Measurements from ENCODE around the gene AGPAT1.
"Not testable (repeated sequence)": the region's sequence is repeated elsewhere in the genome, so short reads cannot be mapped to it uniquely, and the experiment has no call there.

The AGPAT1 gene, protein sequence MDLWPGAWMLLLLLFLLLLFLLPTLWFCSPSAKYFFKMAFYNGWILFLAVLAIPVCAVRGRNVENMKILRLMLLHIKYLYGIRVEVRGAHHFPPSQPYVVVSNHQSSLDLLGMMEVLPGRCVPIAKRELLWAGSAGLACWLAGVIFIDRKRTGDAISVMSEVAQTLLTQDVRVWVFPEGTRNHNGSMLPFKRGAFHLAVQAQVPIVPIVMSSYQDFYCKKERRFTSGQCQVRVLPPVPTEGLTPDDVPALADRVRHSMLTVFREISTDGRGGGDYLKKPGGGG

DNA sequence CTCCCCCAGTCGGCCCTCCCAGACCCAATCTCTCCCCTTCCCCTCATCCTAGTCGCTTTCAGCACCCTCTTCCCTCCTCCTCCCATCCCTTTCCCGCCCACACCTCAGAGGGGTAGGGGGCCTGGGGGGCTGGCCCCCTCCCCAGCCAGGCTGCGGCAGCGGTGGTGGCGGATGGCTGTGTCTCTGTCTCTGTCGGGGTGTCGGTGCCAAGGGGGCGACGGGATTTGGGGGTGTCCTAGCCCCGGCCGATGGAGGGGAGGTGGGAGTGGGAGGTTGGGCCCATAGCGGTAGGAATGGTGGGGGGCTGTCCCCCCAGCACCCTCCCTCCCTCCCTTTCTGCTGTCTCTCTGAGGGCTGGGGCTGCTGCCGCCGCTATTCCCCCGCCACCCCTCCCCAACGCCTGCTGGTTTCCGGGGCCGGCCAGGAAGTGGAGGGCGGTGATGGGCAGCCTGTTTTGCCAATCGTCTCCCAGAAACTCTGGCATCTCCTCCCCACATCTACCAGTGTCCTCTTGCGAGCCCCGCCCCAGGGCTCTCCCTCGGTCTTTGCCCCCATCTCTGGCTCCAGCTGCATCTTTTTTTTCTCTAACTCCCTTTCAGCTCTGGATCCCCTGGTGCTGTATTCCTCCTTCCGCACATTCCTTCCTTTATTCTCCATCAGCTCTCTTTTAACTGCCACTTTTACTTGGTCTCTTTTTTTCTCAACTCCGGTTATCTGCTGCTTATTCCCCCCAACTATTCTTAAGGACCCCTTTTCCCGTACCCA, at the start of gene AGPAT1:
Gene AGPAT1 (minus strand): TSS at position 374 of the 765 bp plus-strand sequence. CDS start 4,588 bp downstream, outside the sequence.
- peak; percentile 93 to 95 for DNase-seq (ENCODE audit: low read depth in 2 of 2)

GRCh38 chr6:32224696-32225095, 48.8 kb upstream of the AGPAT1 start:
- no peak for DNase-seq (ENCODE audit: low read depth in 2 of 2)

DNA sequence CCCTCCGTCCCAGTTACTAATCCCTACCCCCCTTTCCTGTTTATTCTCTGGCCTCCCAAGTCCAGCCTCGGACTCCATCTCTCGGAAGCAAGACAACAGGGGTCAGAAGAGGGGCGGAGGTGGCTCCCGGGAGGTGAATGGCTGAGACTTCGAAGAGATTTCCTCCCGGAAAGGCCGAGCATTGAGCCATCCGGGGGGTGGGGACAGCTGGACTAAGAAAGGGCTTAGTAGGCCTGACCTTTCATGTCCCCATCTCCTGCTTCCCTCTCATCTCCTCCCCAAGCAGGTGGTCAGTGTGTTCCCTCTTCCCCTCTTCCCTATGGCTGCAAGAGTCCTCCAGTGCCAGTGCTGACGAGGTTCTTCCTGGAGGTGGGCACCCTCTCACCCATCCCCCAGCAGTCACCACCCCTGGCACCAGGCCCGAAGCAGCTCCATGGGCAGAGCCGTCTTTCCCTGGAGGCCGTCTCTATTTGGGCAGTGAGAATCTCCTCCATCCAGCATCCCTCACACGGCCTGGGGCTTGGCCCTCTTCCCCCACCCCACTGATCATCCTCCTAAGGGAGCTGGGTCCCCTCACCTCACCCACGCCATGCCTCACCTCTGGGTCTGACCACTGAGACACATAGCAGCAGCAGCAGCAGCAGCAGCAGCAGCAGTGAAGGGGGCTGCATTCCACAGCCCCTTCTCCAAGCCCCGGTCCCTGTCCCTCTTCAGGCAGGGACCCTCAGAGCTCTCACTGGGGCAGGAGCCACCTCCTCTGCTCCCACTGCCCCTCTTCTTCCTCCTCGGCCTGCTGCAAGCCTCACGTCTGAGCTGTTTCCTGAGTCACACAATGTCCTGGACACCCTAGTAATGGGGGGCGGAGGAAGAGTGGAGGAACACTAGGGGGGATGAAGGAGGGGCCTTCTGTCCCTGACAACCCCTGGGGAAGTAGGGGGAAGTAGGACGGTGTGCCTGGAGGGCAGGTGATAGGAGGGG, 47.7 kb upstream of the AGPAT1 start, which contains the start of gene NOTCH4:
Gene NOTCH4 (minus strand): TSS at position 810 of the 978 bp plus-strand sequence. CDS start 139 bp downstream, at position 671.
- DNase-seq (ENCODE audit: low read depth in 2 of 2): no peak

GRCh38 chr6:32222333-32223230, 46.7 kb upstream of the AGPAT1 start:
- no peak for DNase-seq (ENCODE audit: low read depth in 2 of 2)

GRCh38 chr6:32220021-32220420, 44.1 kb upstream of the AGPAT1 start:
- no peak for DNase-seq (ENCODE audit: low read depth in 2 of 2)

DNA sequence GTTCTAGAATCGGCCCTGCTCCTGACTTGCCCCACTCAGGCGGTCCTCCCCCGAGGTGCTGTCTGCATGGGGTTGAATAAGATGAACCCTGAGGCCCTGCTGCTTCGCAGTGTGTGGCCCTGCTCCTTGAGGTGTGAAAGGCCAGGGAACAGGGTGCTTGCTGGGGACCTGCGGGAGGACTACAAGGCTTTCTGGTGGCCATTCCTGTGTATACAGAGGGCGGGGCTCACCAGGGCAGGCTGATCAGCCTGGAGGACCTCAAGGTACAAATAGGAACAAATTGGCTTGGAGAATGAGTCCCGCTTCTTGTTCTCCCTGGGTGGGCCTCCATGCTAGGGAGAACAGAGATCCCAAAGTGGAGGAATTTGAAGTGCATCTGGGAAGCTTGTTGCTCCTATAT, 42.3 kb upstream of the AGPAT1 start:
- DNase-seq (ENCODE audit: low read depth in 2 of 2): no peak

DNA sequence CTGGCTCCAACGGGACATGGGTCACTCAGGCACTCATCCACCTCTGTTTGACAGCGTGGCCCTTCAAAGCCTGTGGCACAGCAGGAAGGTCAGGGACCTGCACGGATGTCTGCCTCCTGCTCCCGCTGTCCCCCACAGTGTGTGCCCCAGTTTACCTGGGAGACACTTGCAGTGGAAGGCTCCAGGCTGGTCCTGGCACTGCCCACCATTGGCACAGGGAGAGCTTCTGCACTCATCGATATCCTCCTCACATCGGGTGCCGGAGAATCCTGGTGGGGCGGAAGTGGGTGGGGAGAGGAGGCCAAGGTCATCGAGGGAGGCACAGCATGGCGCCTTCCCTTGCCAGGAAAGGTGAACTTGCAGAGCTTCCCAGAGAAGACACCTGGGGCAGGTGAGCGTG, 41.1 kb upstream of the AGPAT1 start:
- DNase-seq (ENCODE audit: low read depth in 2 of 2): no peak

DNA sequence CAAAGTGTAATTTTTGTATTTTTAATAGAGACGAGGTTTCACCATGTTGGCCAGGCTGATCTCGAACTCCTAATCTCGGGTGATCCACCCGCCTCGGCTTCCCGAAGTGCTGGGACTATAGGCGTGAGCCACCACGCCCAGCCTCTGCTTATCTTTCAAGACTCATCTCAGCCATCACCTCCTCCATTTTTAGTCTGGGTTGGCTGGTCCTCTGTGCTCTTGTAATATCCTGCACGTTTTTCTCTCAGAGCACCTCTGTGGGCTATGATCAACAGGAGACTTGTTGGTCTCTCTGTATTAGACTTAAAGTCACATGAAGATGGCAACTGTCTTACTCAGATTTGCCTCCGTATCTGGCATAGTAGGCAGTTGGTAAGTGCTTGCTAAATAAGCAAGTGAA, 40.4 kb upstream of the AGPAT1 start:
- no peak for DNase-seq (ENCODE audit: low read depth in 2 of 2)

DNA sequence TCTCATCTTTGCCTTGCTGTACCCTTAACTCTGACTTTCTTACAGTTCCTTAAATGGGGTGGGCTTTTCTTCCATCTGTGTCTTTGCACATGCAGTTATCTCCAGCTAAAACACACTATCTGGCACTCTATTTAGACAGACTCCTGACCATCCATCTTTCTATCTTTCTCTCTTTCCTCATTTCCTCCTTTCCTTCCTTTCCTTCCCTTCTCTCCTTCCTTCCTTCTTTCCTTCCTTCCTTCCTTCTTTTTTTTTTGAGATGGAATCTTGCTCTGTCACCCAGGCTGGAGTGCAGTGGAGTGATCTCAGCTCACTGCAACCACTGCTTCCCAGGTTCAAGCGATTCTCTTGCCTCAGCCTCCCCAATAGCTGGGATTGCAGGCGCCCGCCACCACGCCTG, 39.7 kb upstream of the AGPAT1 start:
- DNase-seq (ENCODE audit: low read depth in 2 of 2): no peak

GRCh38 chr6:32214126-32214525, 38.2 kb upstream of the AGPAT1 start:
- no peak for DNase-seq (ENCODE audit: low read depth in 2 of 2)

GRCh38 chr6:32213649-32214048, 37.8 kb upstream of the AGPAT1 start:
- DNase-seq (ENCODE audit: low read depth in 2 of 2): no peak

GRCh38 chr6:32212076-32212760, 36.3 kb upstream of the AGPAT1 start:
- no peak for DNase-seq (ENCODE audit: low read depth in 2 of 2)

- DNase-seq (ENCODE audit: low read depth in 2 of 2): not testable (repeated sequence)
Observed at GRCh38 chr6:32211432-32211831, 35.5 kb upstream of the AGPAT1 start.

GRCh38 chr6:32210191-32210601, 34.3 kb upstream of the AGPAT1 start:
- DNase-seq (ENCODE audit: low read depth in 2 of 2): no peak

DNA sequence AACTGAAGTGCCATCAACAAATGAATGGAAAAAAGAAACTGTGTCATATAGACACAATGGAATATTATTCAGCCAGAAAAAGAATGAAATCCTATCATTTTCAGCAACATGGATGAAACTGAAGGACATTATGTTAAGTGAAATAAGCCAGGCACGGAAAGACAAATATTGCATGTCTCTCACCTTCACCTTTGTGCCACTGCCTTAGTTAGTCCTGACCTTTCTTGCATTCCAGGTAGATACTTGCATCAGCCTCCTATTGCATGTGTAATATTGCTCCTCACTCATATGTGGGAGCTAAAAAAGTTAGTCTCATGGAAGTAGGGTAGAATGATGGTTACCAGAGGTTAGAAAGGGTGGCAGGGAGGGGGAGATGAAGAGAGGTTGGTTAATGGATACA, 33.1 kb upstream of the AGPAT1 start:
- no peak for DNase-seq (ENCODE audit: low read depth in 2 of 2)

DNA sequence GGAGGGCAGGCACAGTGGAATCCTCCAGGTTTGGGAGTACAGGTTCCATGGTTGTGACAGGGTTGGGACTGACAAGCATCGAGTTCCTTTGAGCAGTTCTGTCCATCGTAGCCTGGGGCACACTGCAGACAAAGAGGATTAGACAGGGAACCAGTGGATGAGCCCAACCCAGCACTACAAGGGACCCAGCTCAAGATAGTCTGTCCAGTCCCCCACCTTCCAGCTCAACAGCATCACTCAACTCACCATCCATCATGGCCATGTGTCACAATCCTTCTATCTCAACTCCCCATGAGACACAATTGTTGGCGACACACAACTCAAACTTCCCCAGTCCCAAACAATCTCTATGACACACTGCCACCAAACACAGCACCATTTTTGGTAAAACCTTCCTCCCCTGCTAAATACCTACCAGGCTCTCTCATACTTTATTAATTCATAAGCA, 28.4 kb upstream of the AGPAT1 start:
- no peak for DNase-seq (ENCODE audit: low read depth in 2 of 2)

GRCh38 chr6:32203426-32204267, 27.8 kb upstream of the AGPAT1 start:
- no peak for DNase-seq (ENCODE audit: low read depth in 2 of 2)

- DNase-seq (ENCODE audit: low read depth in 2 of 2): no peak
Observed at GRCh38 chr6:32202186-32202585, 26.3 kb upstream of the AGPAT1 start.
